Measurements from ENCODE around the gene CEP55. TPM values are rescaled to one million over a fixed set of nuclear protein-coding genes. Genes with fewer than 3 reads are reported as not detected.

CEP55 gene
- total and polyA plus RNA-seq, 2 of the 8 experiments (the other 6 are each of a cell fraction or from before 2014, with no cell fraction given) = 7.0 to 19.6 TPM

DNA sequence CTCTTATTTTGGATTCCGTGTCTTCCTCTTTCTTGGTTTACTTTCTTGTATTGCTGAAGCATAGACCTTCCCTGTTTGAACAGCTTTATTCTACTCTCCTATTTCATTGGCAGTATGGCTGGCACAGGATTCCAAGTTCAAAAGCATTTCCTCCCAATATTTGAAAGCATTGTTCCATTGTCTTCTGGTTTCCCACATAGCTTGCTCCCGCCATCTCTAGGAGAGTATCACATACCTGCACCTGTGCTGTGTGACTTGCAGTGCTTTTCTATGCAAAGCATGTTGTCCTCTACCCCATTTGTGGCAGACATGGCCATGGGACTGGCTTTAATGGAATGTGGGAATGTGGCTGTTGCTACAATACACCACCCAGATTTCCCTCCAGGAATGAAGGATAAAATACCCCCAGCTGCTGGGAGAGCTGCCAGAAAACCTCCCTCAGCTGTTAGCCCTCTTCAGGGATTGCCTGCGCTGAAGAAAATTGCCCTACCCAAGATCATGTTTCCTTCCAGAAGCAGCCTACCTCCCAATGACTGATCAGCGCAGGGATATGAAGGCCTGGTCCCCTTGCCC, 7.4 kb upstream of the CEP55 start:
- no peak overlapping the region for H3K18ac ChIP-seq (ENCODE audit: extremely low read depth, low read length)
- H4K8ac ChIP-seq (ENCODE audit: extremely low read depth, insufficient read depth, low read length) = no peak overlapping the region
- H3K4me2 ChIP-seq (ENCODE audit: insufficient read depth in 1 of 2, low read depth in 2 of 2, low read length in 2 of 2) = no peak overlapping the region
- H2AK5ac ChIP-seq (ENCODE audit: low read depth, low read length) = no peak overlapping the region
- FAIRE-seq (no peak), DNase-seq (ENCODE audit: low read depth in 1 of 2, low spot score in 2 of 2) (no peak)
- no peak for TF ChIP-seq TBP (IDR thresholded peaks at IDR 0.05; ENCODE audit: low read depth, low read length)
- H3K4ac ChIP-seq (replicated peaks; ENCODE audit: insufficient read length, low read depth, low read length) = no peak overlapping the region
- H3K23me2 ChIP-seq (ENCODE audit: low read depth, low read length) = no peaks in the 10 kb centered on the region
- H3K23ac ChIP-seq (ENCODE audit: insufficient read length) = no peak overlapping the region
- H3K27me3 ChIP-seq (replicated peaks in 1 of 4; ENCODE audit: control insufficient read depth in 3 of 4, extremely low read depth in 1 of 4, insufficient read depth in 3 of 4, low read length in 3 of 4) = 0 out of 7 replicates have a peak, but pooled peaks cover 0 to under 1% (median 0%) of the 10 kb centered on the region in 4 experiments
- POLR2A ChIA-PET (ENCODE audit: partially characterized antibody) = no interaction called here
- H3K56ac ChIP-seq (replicated peaks; ENCODE audit: insufficient read length, low read depth, low read length) = no peak overlapping the region
- H2BK12ac ChIP-seq (ENCODE audit: low read depth, low read length) = no peak overlapping the region
- no peak overlapping the region for H2BK120ac ChIP-seq (replicated peaks; ENCODE audit: low read depth, low read length)
- no peak overlapping the region for H4K91ac ChIP-seq (replicated peaks; ENCODE audit: insufficient read length, low read length)
- no peak overlapping the region for H2AFZ ChIP-seq (ENCODE audit: low read length)
- no peaks in the 10 kb centered on the region for H3K79me1 ChIP-seq (ENCODE audit: low read depth, low read length)
- no peak overlapping the region for H3K14ac ChIP-seq (ENCODE audit: insufficient read length)
- no peak overlapping the region for H2BK5ac ChIP-seq (ENCODE audit: low read depth, low read length)
- no peaks in the 10 kb centered on the region for H3K9me3 ChIP-seq (ENCODE audit: insufficient read depth in 2 of 2, low read depth in 1 of 2, low read length in 1 of 2)
- H3K79me2 ChIP-seq (ENCODE audit: control insufficient read depth in 1 of 2, insufficient read depth in 2 of 2, low read length in 2 of 2) = no peaks in the 10 kb centered on the region
- no peaks in the 10 kb centered on the region for H3K4me1 ChIP-seq (replicated peaks in 1 of 4; ENCODE audit: control insufficient read depth in 3 of 4, insufficient read depth in 4 of 4, low read length in 3 of 4)
- no peaks in the 10 kb centered on the region for H4K20me1 ChIP-seq (replicated peaks in 1 of 2; ENCODE audit: control insufficient read depth in 1 of 2, insufficient read depth in 2 of 2, low read length in 2 of 2)
- H3K36me3 ChIP-seq (ENCODE audit: control insufficient read depth in 2 of 4, insufficient read depth in 4 of 4, low read length in 3 of 4) = no peaks in the 10 kb centered on the region
- H4K5ac ChIP-seq (ENCODE audit: insufficient read length, low read depth, low read length) = no peak overlapping the region
- H2BK15ac ChIP-seq (ENCODE audit: low read length) = no peak overlapping the region
- 83% methylated on average over 4 of the region's 4 CpGs; no CpG with 5 or more reads in 1 of the 2 experiments for WGBS, 2 experiments (ENCODE audit: extremely low coverage in 1 of 2, insufficient coverage in 1 of 2, insufficient read length in 1 of 2, insufficient replicate concordance in 2 of 2, low coverage in 1 of 2, low lambda C conversion rate in 2 of 2, missing lambda C conversion rate in 1 of 2)
- no peak overlapping the region for H3K4me3 ChIP-seq (ENCODE audit: extremely low read depth in 1 of 4, insufficient read depth in 2 of 4, low read depth in 3 of 4, low read length in 4 of 4)
- no peak overlapping the region for H2BK20ac ChIP-seq (ENCODE audit: low read length)
- CTCF ChIA-PET (ENCODE audit: partially characterized antibody) = interaction anchor here (0.9 to 16.5 kb wide), 17 partner anchors 16 to 422 kb away, joined by 3 to 513 read pairs (median 4); no protein-coding TSS in a partner anchor
- H3K9ac ChIP-seq (replicated peaks in 1 of 4; ENCODE audit: extremely low read depth in 1 of 4, low read depth in 3 of 4, low read length in 3 of 4) = no peak overlapping the region
- no peak overlapping the region for H3K27ac ChIP-seq (ENCODE audit: low read depth, low read length)

Measured in H1 (cell line).